NCI-H128 (cell line): ENCODE measurements around the gene CIB2.

Experiments
- DNase-seq: peaks from one replicate; lab custom pipeline; 2025; ENCODE audit not compliant: unreplicated experiment; lab: John Stamatoyannopoulos, UW

Gene CIB2

GRCh38 chr15:78087951-78088772 lies 43.1 kb downstream of the CIB2 start:
- no peak for DNase-seq

GRCh38 chr15:78085928-78086327 lies 45.3 kb downstream of the CIB2 start:
- no peak for DNase-seq

GRCh38 chr15:78084449-78084750 lies 46.8 kb downstream of the CIB2 start:
- DNase-seq, result no peak

GRCh38 chr15:78083687-78084448 lies 47.4 kb downstream of the CIB2 start:
- DNase-seq, result no peak

- no peak for DNase-seq
Measured at GRCh38 chr15:78083186-78083585, 48.1 kb downstream of the CIB2 start.

- no peak for DNase-seq
Measured at GRCh38 chr15:78082743-78083110, 48.5 kb downstream of the CIB2 start.

GRCh38 chr15:78082106-78082742 lies 49.0 kb downstream of the CIB2 start:
- no peak for DNase-seq

GRCh38 chr15:78080088-78080460 lies 51.2 kb downstream of the CIB2 start:
- no peak for DNase-seq

- no peak for DNase-seq
Measured at GRCh38 chr15:78079298-78080087, 51.8 kb downstream of the CIB2 start.

- no peak for DNase-seq
Measured at GRCh38 chr15:78077871-78078210, 53.4 kb downstream of the CIB2 start.

GRCh38 chr15:78077053-78077870 lies 54.0 kb downstream of the CIB2 start, which contains the start of gene TBC1D2B:
Gene TBC1D2B (minus strand): TSS chr15:78077711. CDS start chr15:78077652, 59 bp downstream.
- no peak for DNase-seq

GRCh38 chr15:78076231-78077052 lies 54.8 kb downstream of the CIB2 start:
- no peak for DNase-seq

GRCh38 chr15:78075490-78076230 lies 55.6 kb downstream of the CIB2 start:
- DNase-seq, result no peak

GRCh38 chr15:78073046-78073787 lies 58.0 kb downstream of the CIB2 start:
- DNase-seq, result no peak

GRCh38 chr15:78072080-78072892 lies 59.0 kb downstream of the CIB2 start:
- DNase-seq, result no peak

- no peak for DNase-seq
Measured at GRCh38 chr15:78071383-78071782, 59.9 kb downstream of the CIB2 start.

GRCh38 chr15:78070049-78070700 lies 61.1 kb downstream of the CIB2 start:
- DNase-seq, result no peak
